Measurements from ENCODE around the gene AGBL4. TPM values are rescaled to one million over a fixed set of nuclear protein-coding genes. Genes with fewer than 3 reads are reported as not detected.

The AGBL4 gene
- total RNA-seq, 1 experiment from 2014 or later, result not detected

DNA sequence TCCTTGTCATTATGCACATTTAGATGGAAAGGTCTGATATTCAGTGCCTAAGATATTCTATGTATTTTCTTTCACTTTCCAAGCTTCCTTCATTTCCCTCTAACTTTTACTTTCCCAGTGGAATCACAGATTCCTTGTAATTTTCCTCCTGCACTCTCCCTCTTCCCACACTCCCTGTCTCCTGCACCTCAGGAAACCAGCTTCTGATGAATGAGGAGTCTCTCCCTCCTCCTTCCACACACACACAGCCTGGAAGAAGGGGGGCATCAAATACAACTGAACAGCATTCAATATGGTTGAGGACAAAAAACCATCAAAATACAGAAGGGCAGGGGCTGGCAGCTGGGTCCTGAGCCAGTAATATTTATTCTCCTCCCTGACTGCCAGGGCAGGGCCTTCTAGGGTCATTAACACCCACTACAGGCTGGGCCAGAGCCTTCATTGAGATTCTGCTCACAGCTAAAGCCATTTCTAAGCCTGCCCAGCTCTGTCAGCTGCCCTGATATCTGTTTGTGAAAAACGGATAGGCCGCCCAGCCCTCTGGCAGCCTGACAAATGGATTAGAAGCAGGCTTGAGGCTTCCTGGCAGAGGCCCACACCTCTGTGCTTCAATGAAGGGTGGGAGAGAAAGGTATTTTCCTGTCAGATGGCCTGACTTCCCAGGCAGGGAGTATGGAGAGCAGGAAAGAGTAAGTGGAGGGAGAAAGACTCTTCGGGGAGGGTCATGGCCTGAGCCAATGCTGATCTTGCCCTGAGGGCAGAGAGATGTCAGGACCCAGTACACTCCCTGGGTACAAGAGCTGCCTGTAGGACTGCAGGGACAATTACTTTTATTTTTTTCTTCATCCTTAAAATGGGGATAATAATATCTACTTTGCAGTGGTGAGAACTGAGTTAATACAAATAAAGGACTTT lies 1412.9 kb downstream of the AGBL4 start:
- POLR2A ChIA-PET, result no interaction called here
- Histone ChIP-seq H3K9me3 (ENCODE audit: control insufficient read depth in 1 of 2, insufficient read depth in 1 of 2, low read depth in 1 of 2, low read length in 2 of 2) (no peaks in the 10 kb centered on the region), H3K4me2 (ENCODE audit: low read length) (no peak overlapping the region), H3K36me3 (ENCODE audit: control insufficient read depth in 1 of 2, insufficient read depth in 2 of 2, low read length in 2 of 2) (no peaks in the 10 kb centered on the region), H3K9me2 (ENCODE audit: insufficient read depth) (no peaks in the 10 kb centered on the region), H4K20me1 (ENCODE audit: insufficient read depth) (no peaks in the 10 kb centered on the region), H3K9ac (ENCODE audit: low read length) (no peak overlapping the region), H3K79me2 (ENCODE audit: insufficient read depth, low read length) (no peaks in the 10 kb centered on the region), H3K4me3 (replicated peaks in 1 of 2; ENCODE audit: low read depth in 1 of 2, low read length in 2 of 2) (no peak overlapping the region), H2AFZ (ENCODE audit: low read depth, low read length, poor library complexity, severe bottlenecking) (no peak overlapping the region), H3K27me3 (ENCODE audit: insufficient read depth, low read length) (peaks cover 37% of the 10 kb centered on the region), H3K27ac (ENCODE audit: low read depth, low read length) (no peak overlapping the region), H3K4me1 (ENCODE audit: control insufficient read depth in 1 of 2, insufficient read depth in 2 of 2, low read length in 2 of 2) (no peaks in the 10 kb centered on the region)
- RAD21 ChIA-PET (ENCODE audit: low non-redundant PET in 1 of 2, low total read pairs in 2 of 2, uncharacterized antibody in 2 of 2, unreplicated experiment in 2 of 2), result no interaction called here
- CTCF ChIA-PET, result no interaction called here
- intact Hi-C loops (cut with micrococcal nuclease), result no loop called here
- ATAC-seq, result no peak
- no TSS peak for BruUV-seq (replicated peaks)
- TF ChIP-seq POLR2AphosphoS5 (IDR thresholded peaks at IDR 0.05; ENCODE audit: low read depth, low read length) (no peak), EGR1 (IDR thresholded peaks at IDR 0.05; ENCODE audit: low read depth) (no peak), ELF1 (IDR thresholded peaks at IDR 0.05; ENCODE audit: borderline replicate concordance, low read depth) (no peak), CEBPB (IDR thresholded peaks at IDR 0.05; ENCODE audit: low read depth) (no peak), POLR2A (IDR thresholded peaks at IDR 0.05; ENCODE audit: borderline replicate concordance, extremely low read depth, insufficient read depth, insufficient read length) (no peak), TCF7L2 (IDR thresholded peaks at IDR 0.05; ENCODE audit: borderline replicate concordance, extremely low read depth, insufficient read depth, insufficient read length) (no peak), RAD21 (IDR thresholded peaks at IDR 0.05; ENCODE audit: low read depth) (no peak), YY1 (IDR thresholded peaks at IDR 0.05; ENCODE audit: extremely low read depth, insufficient replicate concordance, low read depth, low read length) (no peak)
- TF ChIP-seq, protein P1, sequence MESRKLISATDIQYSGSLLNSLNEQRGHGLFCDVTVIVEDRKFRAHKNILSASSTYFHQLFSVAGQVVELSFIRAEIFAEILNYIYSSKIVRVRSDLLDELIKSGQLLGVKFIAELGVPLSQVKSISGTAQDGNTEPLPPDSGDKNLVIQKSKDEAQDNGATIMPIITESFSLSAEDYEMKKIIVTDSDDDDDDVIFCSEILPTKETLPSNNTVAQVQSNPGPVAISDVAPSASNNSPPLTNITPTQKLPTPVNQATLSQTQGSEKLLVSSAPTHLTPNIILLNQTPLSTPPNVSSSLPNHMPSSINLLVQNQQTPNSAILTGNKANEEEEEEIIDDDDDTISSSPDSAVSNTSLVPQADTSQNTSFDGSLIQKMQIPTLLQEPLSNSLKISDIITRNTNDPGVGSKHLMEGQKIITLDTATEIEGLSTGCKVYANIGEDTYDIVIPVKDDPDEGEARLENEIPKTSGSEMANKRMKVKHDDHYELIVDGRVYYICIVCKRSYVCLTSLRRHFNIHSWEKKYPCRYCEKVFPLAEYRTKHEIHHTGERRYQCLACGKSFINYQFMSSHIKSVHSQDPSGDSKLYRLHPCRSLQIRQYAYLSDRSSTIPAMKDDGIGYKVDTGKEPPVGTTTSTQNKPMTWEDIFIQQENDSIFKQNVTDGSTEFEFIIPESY (IDR thresholded peaks at IDR 0.05; ENCODE audit: extremely low read depth, insufficient replicate concordance, low read length), result no peak
- no peak for DNase-seq (ENCODE audit: low read depth, low spot score)

Data from HCT116 (cell line).